Measurements from ENCODE around the gene PTPRN2. TPM values are rescaled to one million over a fixed set of nuclear protein-coding genes. Genes with fewer than 3 reads are reported as not detected.

PTPRN2 gene
- total and polyA plus RNA-seq, 9 of the 15 experiments (the other 6 are each of a cell fraction or from before 2014, with no cell fraction given): not detected

DNA sequence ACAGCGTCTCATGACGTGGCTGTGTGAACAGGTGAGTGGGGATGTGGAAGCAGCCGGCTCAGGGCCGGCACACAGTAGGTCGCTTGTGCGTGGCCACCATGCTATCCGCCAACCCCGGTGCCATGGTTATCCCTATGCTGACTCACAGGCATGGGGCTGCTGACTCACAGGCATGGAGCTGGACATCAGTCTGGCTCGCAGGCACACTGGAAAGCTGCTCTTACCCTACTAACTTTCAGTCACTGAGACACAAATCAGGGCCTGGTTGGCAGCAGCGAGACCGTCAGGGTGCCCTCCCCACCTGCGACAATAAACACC lies 341.9 kb downstream of the PTPRN2 start:
- H3K27ac ChIP-seq (ENCODE audit: extremely low read depth, low read depth, low read length): no peak overlapping the region
- in situ Hi-C loops (cut with MboI): no loop called here
- ChIA-PET CTCF (ENCODE audit: low intra/inter-chr PET ratio) (no interaction called here), POLR2A (no interaction called here)
- H3K9me1 ChIP-seq (ENCODE audit: control insufficient read depth, insufficient read depth, low read length): no peaks in the 10 kb centered on the region
- 9% methylated on average over 12 of the region's 12 CpGs for WGBS (ENCODE audit: insufficient coverage, low coverage, missing lambda C conversion rate)
- H3K27me3 ChIP-seq (ENCODE audit: control insufficient read depth in 2 of 2, insufficient read depth in 2 of 2, low read length in 2 of 2): no peaks in the 10 kb centered on the region
- FAIRE-seq (no peak), ATAC-seq (no peak), DNase-seq (ENCODE audit: extremely low read depth in 1 of 4, low spot score in 3 of 4) (no peak)
- peaks cover 3% of the 10 kb centered on the region for H3K9me3 ChIP-seq (replicated peaks; ENCODE audit: control insufficient read depth, insufficient read depth, low read depth, low read length)
- no peak overlapping the region for H2AFZ ChIP-seq (ENCODE audit: low read depth, low read length)
- H3K36me3 ChIP-seq (ENCODE audit: control insufficient read depth, insufficient read depth, low read length): no peaks in the 10 kb centered on the region
- H4K20me1 ChIP-seq (replicated peaks; ENCODE audit: control insufficient read depth, insufficient read depth, low read length): no peaks in the 10 kb centered on the region
- intact Hi-C loops (cut with micrococcal nuclease): no loop called here
- H3K9ac ChIP-seq (ENCODE audit: insufficient read depth in 1 of 2, low read depth in 2 of 2, low read length in 2 of 2): no peak overlapping the region
- no peaks in the 10 kb centered on the region for H3K79me2 ChIP-seq (ENCODE audit: control insufficient read depth, insufficient read depth, low read length)
- no peak overlapping the region for H3K4me3 ChIP-seq
- peaks cover 0 to 3% of the 10 kb centered on the region in 2 experiments; a peak in 1 of 5 replicates for H3K4me1 ChIP-seq (replicated peaks in 1 of 2; ENCODE audit: control insufficient read depth in 2 of 2, insufficient read depth in 2 of 2, low read length in 2 of 2)
- no TSS peak for BruUV-seq (replicated peaks)
- TF ChIP-seq ZBTB8A (IDR thresholded peaks at IDR 0.05; ENCODE audit: partially characterized antibody) (no peak), ZKSCAN1 (IDR thresholded peaks at IDR 0.05; ENCODE audit: low read depth, low read length) (peak; percentile 77)
- H3K4me2 ChIP-seq (ENCODE audit: insufficient read depth, low read length): no peak overlapping the region

DNA sequence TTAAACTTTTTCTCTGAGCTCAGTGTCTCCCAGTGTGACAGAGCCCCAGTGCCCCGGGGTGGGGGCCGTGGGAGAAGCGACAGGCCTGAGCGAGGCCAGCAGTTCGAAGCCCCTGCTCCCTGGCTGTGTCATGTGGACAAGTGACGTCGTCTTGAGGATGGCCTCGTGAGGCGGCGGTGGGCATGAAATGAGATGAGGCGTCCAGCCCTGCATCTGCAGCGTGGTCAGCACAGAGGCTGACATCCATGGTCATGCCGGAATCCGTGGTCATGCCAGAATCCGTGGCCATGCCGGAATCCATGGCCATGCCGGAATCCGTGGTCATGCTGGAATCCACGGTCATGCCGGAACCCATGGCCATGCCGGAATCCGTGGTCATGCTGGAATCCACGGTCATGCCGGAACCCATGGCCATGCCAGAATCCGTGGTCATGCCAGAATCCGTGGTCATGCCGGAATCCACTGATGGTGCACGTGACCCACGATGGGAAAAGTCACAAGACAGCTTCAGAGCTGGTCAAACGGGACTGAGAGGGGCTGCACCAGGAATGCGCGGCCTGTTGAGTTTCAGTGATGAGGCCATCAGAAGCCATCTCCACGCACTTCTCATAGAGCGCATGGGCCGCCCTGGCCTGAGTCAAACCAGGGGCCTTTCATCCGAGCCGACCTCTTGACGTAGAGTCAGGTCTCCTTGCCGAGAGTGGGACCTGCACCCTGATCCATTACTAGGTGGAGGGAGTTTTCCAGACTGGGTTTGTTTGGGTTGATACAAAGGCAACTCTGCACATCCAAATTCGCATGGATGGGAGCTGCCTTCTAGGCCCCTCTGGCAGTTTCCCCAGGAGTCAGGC lies 342.5 kb downstream of the PTPRN2 start:
- CTCF ChIA-PET (ENCODE audit: low intra/inter-chr PET ratio): no interaction called here

More for the DNA sequence above, 342.5 kb downstream of the PTPRN2 start:
- Histone ChIP-seq H3K9me1 (ENCODE audit: control insufficient read depth, insufficient read depth, low read length) (no peaks in the 10 kb centered on the region), H2AFZ (ENCODE audit: low read depth, low read length) (no peak overlapping the region), H3K79me2 (ENCODE audit: control insufficient read depth, insufficient read depth, low read length) (no peaks in the 10 kb centered on the region), H4K20me1 (replicated peaks; ENCODE audit: control insufficient read depth, insufficient read depth, low read length) (no peaks in the 10 kb centered on the region), H3K4me1 (replicated peaks in 1 of 2; ENCODE audit: control insufficient read depth in 2 of 2, insufficient read depth in 2 of 2, low read length in 2 of 2) (peaks cover 0 to 3% of the 10 kb centered on the region in 2 experiments; a peak in 1 of 5 replicates), H3K36me3 (ENCODE audit: control insufficient read depth, insufficient read depth, low read length) (no peaks in the 10 kb centered on the region), H3K4me3 (no peak overlapping the region), H3K4me2 (ENCODE audit: insufficient read depth, low read length) (no peak overlapping the region), H3K27me3 (ENCODE audit: control insufficient read depth in 2 of 2, insufficient read depth in 2 of 2, low read length in 2 of 2) (no peaks in the 10 kb centered on the region), H3K9ac (ENCODE audit: insufficient read depth in 1 of 2, low read depth in 2 of 2, low read length in 2 of 2) (no peak overlapping the region), H3K27ac (ENCODE audit: extremely low read depth, low read depth, low read length) (no peak overlapping the region), H3K9me3 (replicated peaks; ENCODE audit: control insufficient read depth, insufficient read depth, low read depth, low read length) (peaks cover 3% of the 10 kb centered on the region)
- no TSS peak for BruUV-seq (replicated peaks)
- POLR2A ChIA-PET: no interaction called here
- intact Hi-C loops (cut with micrococcal nuclease) (no loop called here), in situ Hi-C loops (cut with MboI) (no loop called here)
- TF ChIP-seq TSC22D4 (tag; IDR thresholded peaks at IDR 0.05) (no peak), NR2F6 (CRISPR knock-in tag; IDR thresholded peaks at IDR 0.05) (no peak), ZNF75A (CRISPR knock-in tag; IDR thresholded peaks at IDR 0.05) (no peak), SNIP1 (IDR thresholded peaks at IDR 0.05; ENCODE audit: low read depth) (no peak), ZBTB26 (CRISPR knock-in tag; IDR thresholded peaks at IDR 0.05) (no peak), NCOA2 (IDR thresholded peaks at IDR 0.05; ENCODE audit: partially characterized antibody in 2 of 2) (no peak)
- TF ChIP-seq, protein P1, sequence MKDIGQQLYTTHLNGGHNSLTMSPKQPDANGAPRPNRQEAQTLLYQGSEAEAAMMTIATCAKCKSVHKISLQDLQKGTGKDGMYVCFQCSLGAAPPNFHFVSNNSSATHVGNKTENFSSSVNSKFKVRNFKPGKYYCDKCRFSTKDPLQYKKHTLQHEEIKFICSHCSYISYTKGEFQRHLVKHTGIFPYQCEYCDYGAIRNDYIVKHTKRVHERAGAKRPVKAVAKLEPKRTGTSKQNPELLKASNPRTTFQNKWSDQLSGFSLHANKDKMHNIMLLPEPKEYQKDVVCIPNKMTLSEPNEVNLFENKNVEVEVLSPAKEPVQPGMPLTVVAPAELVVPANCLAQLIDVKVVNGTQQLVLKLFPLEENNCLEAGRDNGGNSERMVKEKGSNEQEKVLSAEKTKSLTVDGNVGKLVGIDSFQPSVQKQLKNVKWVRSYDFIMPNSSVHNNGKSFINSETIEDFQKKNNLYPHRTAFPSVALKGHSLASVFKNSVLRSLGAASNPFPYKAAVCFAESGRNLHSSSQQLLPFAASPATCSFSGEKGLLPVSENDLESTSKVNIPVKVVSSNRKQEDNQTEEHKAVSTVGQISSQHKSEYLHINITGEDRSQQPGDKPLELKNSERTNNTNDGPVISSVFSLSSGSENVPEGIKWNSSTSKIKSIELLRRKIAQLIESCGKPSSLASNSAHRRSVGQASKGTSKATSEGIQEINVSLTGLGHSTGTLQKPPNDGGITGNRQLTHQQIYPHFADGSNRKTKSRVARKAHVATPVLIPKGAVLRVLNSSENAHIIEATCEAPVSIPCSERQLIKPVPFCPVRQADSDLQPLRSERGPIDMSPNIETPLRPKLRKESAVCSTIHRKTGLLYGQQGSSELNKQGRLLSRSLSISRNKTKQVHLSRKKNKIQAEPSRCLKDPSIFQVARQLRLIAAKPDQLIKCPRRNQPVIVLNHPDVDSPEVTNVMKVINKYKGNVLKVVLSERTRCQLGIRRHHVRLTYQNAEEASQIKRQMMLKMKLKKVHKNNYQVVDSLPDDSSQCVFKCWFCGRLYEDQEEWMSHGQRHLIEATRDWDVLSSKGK (CRISPR knock-in tag; IDR thresholded peaks at IDR 0.05): no peak
- TF ChIP-seq, protein P2, sequence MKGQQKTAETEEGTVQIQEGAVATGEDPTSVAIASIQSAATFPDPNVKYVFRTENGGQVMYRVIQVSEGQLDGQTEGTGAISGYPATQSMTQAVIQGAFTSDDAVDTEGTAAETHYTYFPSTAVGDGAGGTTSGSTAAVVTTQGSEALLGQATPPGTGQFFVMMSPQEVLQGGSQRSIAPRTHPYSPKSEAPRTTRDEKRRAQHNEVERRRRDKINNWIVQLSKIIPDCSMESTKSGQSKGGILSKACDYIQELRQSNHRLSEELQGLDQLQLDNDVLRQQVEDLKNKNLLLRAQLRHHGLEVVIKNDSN (CRISPR knock-in tag; IDR thresholded peaks at IDR 0.05): no peak
- FAIRE-seq (no peak), ATAC-seq (no peak), DNase-seq (ENCODE audit: extremely low read depth in 1 of 4, low spot score in 3 of 4) (no peak)
- WGBS (ENCODE audit: insufficient coverage, low coverage, missing lambda C conversion rate): 7% methylated on average over 35 of the region's 40 CpGs
